Neural cell (in vitro differentiated cells): Measurements from ENCODE around the gene MYO5A. TPM values are rescaled to one million over a fixed set of nuclear protein-coding genes. Genes with fewer than 3 reads are reported as not detected.

Experiments used
- H2AFZ ChIP-seq: fragments of 200-600, 300-800 bp; sonication (generic), shearing (Covaris generic); 2 replicates; pipeline ENCODE4 v1.6.0; 2014; ENCODE audit warnings: low read depth, mild to moderate bottlenecking, antibody characterized with exemption, low read length, moderate library complexity
- H3F3A ChIP-seq: fragments of 200-600 bp; shearing (Covaris generic); 2 replicates; pipeline ENCODE4 v1.6.1; 2016; ENCODE audit warnings: mild to moderate bottlenecking, moderate library complexity, mixed read lengths, antibody characterized with exemption, low read length; ENCODE audit not compliant: insufficient read depth, poor library complexity, severe bottlenecking
- H3K27ac ChIP-seq: fragments of 200-600, 300-800 bp; sonication (generic), shearing (Covaris generic); 2 replicates; pipeline ENCODE4 v1.5.1; 2014; ENCODE audit warnings: mild to moderate bottlenecking, low read length, moderate library complexity
- H3K27me3 ChIP-seq: fragments of 300-800, 200-600 bp; sonication (generic), shearing (Covaris generic); 2 replicates; pipeline ENCODE4 v1.6.0; 2014; ENCODE audit warnings: mild to moderate bottlenecking, low read depth, low read length, moderate library complexity; ENCODE audit not compliant: insufficient read depth
- H3K36me3 ChIP-seq: fragments of 300-800, 200-600 bp; sonication (generic), shearing (Covaris generic); 2 replicates; pipeline ENCODE4 v1.5.1; 2014; ENCODE audit warnings: mild to moderate bottlenecking, antibody characterized with exemption, low read length, moderate library complexity; ENCODE audit not compliant: insufficient read depth
- H3K4me2 ChIP-seq: fragments of 300-800, 200-600 bp; sonication (generic), shearing (Covaris generic); 2 replicates; pipeline ENCODE4 v1.6.0; 2014; ENCODE audit warnings: mild to moderate bottlenecking, low read length
- H3K4me3 ChIP-seq: fragments of 300-800, 200-600 bp; sonication (generic), shearing (Covaris generic); 2 replicates; pipeline ENCODE4 v1.5.1; 2014; ENCODE audit warnings: mild to moderate bottlenecking, low read length, moderate library complexity
- H3K79me2 ChIP-seq: fragments of 200-600 bp; shearing (Covaris generic); replicated peaks from 2 replicates; pipeline ENCODE4 v1.6.0; 2014; ENCODE audit warnings: mild to moderate bottlenecking, low read length, moderate library complexity; ENCODE audit not compliant: insufficient read depth
- H3K9ac ChIP-seq: fragments of 300-800, 200-600 bp; sonication (generic), shearing (Covaris generic); 2 replicates; pipeline ENCODE4 v1.6.1; 2016; ENCODE audit warnings: mild to moderate bottlenecking, low read length, mixed read lengths
- H3K9me2 ChIP-seq: fragments of 200-600 bp; shearing (Covaris generic); 2 replicates; pipeline ENCODE4 v1.6.1; 2016; ENCODE audit warnings: mild to moderate bottlenecking, low read length, mixed read lengths; ENCODE audit not compliant: insufficient read depth
- H3K9me3 ChIP-seq: fragments of 200-600, 300-800 bp; sonication (generic), shearing (Covaris generic); 2 replicates; pipeline ENCODE4 v1.6.1; 2016; ENCODE audit warnings: mild to moderate bottlenecking, mixed run types, low read length, moderate library complexity, mixed read lengths
- H4K20me1 ChIP-seq: fragments of 200-600 bp; shearing (Covaris generic); 2 replicates; pipeline ENCODE4 v1.6.1; 2016; ENCODE audit warnings: mild to moderate bottlenecking, mixed run types; ENCODE audit not compliant: insufficient read depth
- CTCF ChIP-seq: fragments of 450-650 bp; IDR thresholded peaks from 2 replicates; pipeline ENCODE4 v1.5.1; 2014; ENCODE audit warnings: antibody characterized with exemption, mild to moderate bottlenecking, moderate library complexity; ENCODE audit not compliant: poor library complexity, severe bottlenecking
- EP300 ChIP-seq: fragments of 450-650 bp; conservative IDR thresholded peaks from 2 replicates; pipeline ENCODE4 v1.6.1; 2014; ENCODE audit warnings: antibody characterized with exemption, mild to moderate bottlenecking, moderate library complexity; ENCODE audit not compliant: poor library complexity, severe bottlenecking
- EZH2 ChIP-seq: fragments of 200-600, 300-800 bp; shearing (Covaris generic), sonication (generic); IDR thresholded peaks from 2 replicates; pipeline ENCODE4 v1.6.1; 2014; ENCODE audit warnings: antibody characterized with exemption, low read length, borderline replicate concordance, mild to moderate bottlenecking; ENCODE audit not compliant: insufficient read depth, poor library complexity, severe bottlenecking
- MXI1 ChIP-seq: fragments of 450-650 bp; conservative IDR thresholded peaks from 2 replicates; pipeline ENCODE4 v1.6.1; 2014; ENCODE audit warnings: antibody characterized with exemption, mild to moderate bottlenecking; ENCODE audit not compliant: poor library complexity, severe bottlenecking
- POLR2AphosphoS5 ChIP-seq: IDR thresholded peaks from 2 replicates; pipeline ENCODE4 v1.6.1; 2012
- RAD21 ChIP-seq: fragments of 450-650 bp; conservative IDR thresholded peaks from 2 replicates; pipeline ENCODE4 v1.6.1; 2014; ENCODE audit warnings: antibody characterized with exemption, mild to moderate bottlenecking, moderate library complexity
- REST ChIP-seq: IDR thresholded peaks from 2 replicates; pipeline ENCODE4 v1.6.1; 2012; ENCODE audit warnings: borderline replicate concordance
- SMC3 ChIP-seq: fragments of 450-650 bp; conservative IDR thresholded peaks from 2 replicates; pipeline ENCODE4 v1.6.1; 2014; ENCODE audit warnings: antibody characterized with exemption, mild to moderate bottlenecking, moderate library complexity; ENCODE audit not compliant: poor library complexity
- TAF1 ChIP-seq: IDR thresholded peaks from 2 replicates; pipeline ENCODE4 v1.6.1; 2012; ENCODE audit warnings: low read depth
- polyA plus RNA-seq: library from polyadenylated mRNA; depleted of rRNA; stranded (reverse); fragments of >200 nt; gene quantifications from 2 replicates; pipeline ENCODE4 v1.2.3, GENCODE V29; 2014

Gene MYO5A
- polyA plus RNA-seq, 1 donor from 2014 or later: 43.8 TPM

GRCh38 chr15:52502608-52503007, 26.1 kb downstream of the MYO5A start:
- H3K79me2 ChIP-seq: peaks cover 31% of the 10 kb centered on the region
- no peak overlapping the region for H2AFZ ChIP-seq
- H3K4me3 ChIP-seq: no peak overlapping the region
- H3K9me3 ChIP-seq: no peaks in the 10 kb centered on the region
- no peaks in the 10 kb centered on the region for H3F3A ChIP-seq
- no peaks in the 10 kb centered on the region for H4K20me1 ChIP-seq
- no peaks in the 10 kb centered on the region for H3K36me3 ChIP-seq
- no peak overlapping the region for H3K9ac ChIP-seq
- no peak for TF ChIP-seq EZH2
- TF ChIP-seq TAF1: no peak
- no peak for TF ChIP-seq POLR2AphosphoS5
- TF ChIP-seq MXI1: no peak
- no peak for TF ChIP-seq EP300
- H3K27ac ChIP-seq: no peak overlapping the region
- H3K4me2 ChIP-seq: no peak overlapping the region
- H3K27me3 ChIP-seq: no peaks in the 10 kb centered on the region
- no peaks in the 10 kb centered on the region for H3K9me2 ChIP-seq

- H4K20me1 ChIP-seq: no peaks in the 10 kb centered on the region
- H3K4me2 ChIP-seq: no peak overlapping the region
- no peak overlapping the region for H2AFZ ChIP-seq
- no peak overlapping the region for H3K4me3 ChIP-seq
- H3F3A ChIP-seq: no peaks in the 10 kb centered on the region
- no peaks in the 10 kb centered on the region for H3K36me3 ChIP-seq
- no peaks in the 10 kb centered on the region for H3K27me3 ChIP-seq
- H3K9me3 ChIP-seq: no peaks in the 10 kb centered on the region
- TF ChIP-seq RAD21: no peak
- TF ChIP-seq EP300: no peak
- no peak for TF ChIP-seq MXI1
- no peak for TF ChIP-seq CTCF
- TF ChIP-seq TAF1: no peak
- TF ChIP-seq SMC3: no peak
- TF ChIP-seq EZH2: no peak
- no peak for TF ChIP-seq REST
- TF ChIP-seq POLR2AphosphoS5: no peak
- H3K9ac ChIP-seq: no peak overlapping the region
- no peak overlapping the region for H3K27ac ChIP-seq
- H3K79me2 ChIP-seq: peaks cover 31% of the 10 kb centered on the region
- H3K9me2 ChIP-seq: no peaks in the 10 kb centered on the region
Measured at GRCh38 chr15:52499506-52499905, 29.2 kb downstream of the MYO5A start.

GRCh38 chr15:52498706-52499105, 30.0 kb downstream of the MYO5A start:
- H3F3A ChIP-seq: no peaks in the 10 kb centered on the region
- H3K9ac ChIP-seq: no peak overlapping the region
- H3K36me3 ChIP-seq: no peaks in the 10 kb centered on the region
- H3K27me3 ChIP-seq: no peaks in the 10 kb centered on the region
- H3K4me3 ChIP-seq: no peak overlapping the region
- H3K27ac ChIP-seq: no peak overlapping the region
- no peaks in the 10 kb centered on the region for H3K9me3 ChIP-seq
- no peaks in the 10 kb centered on the region for H3K9me2 ChIP-seq
- no peak overlapping the region for H3K4me2 ChIP-seq
- TF ChIP-seq SMC3 (no peak), POLR2AphosphoS5 (no peak), EZH2 (no peak), EP300 (no peak), RAD21 (no peak), MXI1 (no peak), CTCF (no peak), REST (no peak), TAF1 (no peak)
- H3K79me2 ChIP-seq: peaks cover 30% of the 10 kb centered on the region
- no peaks in the 10 kb centered on the region for H4K20me1 ChIP-seq
- H2AFZ ChIP-seq: no peak overlapping the region
